GM12878 (cell line): Measurements from ENCODE around the gene PEX16. TPM values are rescaled to one million over a fixed set of nuclear protein-coding genes. Genes with fewer than 3 reads are reported as not detected.

Source experiments
- ATAC-seq: fragments of 200-7000 bp; cut with Tn5 transposase; 3 replicates; pipeline ENCODE4 v1.9.1; 2020; ENCODE audit warnings: mild to moderate bottlenecking, moderate library complexity
- BruUV-seq: library from RNA; stranded (reverse); fragments of 400-500 nt; replicated peaks from 2 replicates; lab custom pipeline; 2021; lab: Mats Ljungman, UMichigan
- CTCF ChIA-PET: fragments of 300-600 bp; sonication (Branson Sonifier 250); formaldehyde crosslinking; extraction: SDS; loops from one replicate; lab custom pipeline; 2021; ENCODE audit warnings: inconsistent platforms; lab: Yijun Ruan, JAX
- POLR2A ChIA-PET: fragments of 350-600 bp; formaldehyde crosslinking; extraction: SDS; loops from one replicate; lab custom pipeline; 2021; ENCODE audit warnings: inconsistent platforms; lab: Charles Lee
- RAD21 ChIA-PET: fragments of 300-600 bp; sonication (Branson Sonifier 250); formaldehyde crosslinking; loops from one replicate; lab custom pipeline; 2023; ENCODE audit warnings: antibody characterized with exemption; ENCODE audit not compliant: unreplicated experiment; lab: Charles Lee
- SMC1A ChIA-PET: fragments of 300-600 bp; sonication (Branson Sonifier 250); formaldehyde crosslinking; loops from one replicate; lab custom pipeline; 2023; ENCODE audit not compliant: unreplicated experiment, uncharacterized antibody; lab: Charles Lee
- DNase-seq: peaks from one replicate; pipeline ENCODE4 v3.0.0-alpha.2; 2011; ENCODE audit warnings: low read depth, low spot score
- FAIRE-seq: peaks from 3 replicates; lab custom pipeline; 2011; peaks lifted over from hg19 to GRCh38; lab: Jason Lieb, UNC
- H2AFZ ChIP-seq: 2 replicates; pipeline ENCODE4 v1.6.0; 2011; ENCODE audit warnings: low read depth, low read length, control low read depth; ENCODE audit not compliant: control insufficient read depth
- H3K27ac ChIP-seq: 2 replicates; pipeline ENCODE4 v1.5.1; 2011; ENCODE audit warnings: control low read depth; ENCODE audit not compliant: control insufficient read depth, insufficient read depth
- H3K27me3 ChIP-seq, 2 experiments: replicated peaks in 1 of 2; 2 replicates each; pipeline versions ENCODE4 v1.6.0 to v1.6.1; 2011; ENCODE audit warnings: low read length in 1 of 2; ENCODE audit not compliant: control insufficient read depth in 2 of 2, insufficient read depth in 2 of 2
- H3K36me3 ChIP-seq, 2 experiments: 2 replicates each; pipeline ENCODE4 v1.5.1; 2011; ENCODE audit warnings: low read length in 1 of 2; ENCODE audit not compliant: control insufficient read depth in 2 of 2, insufficient read depth in 2 of 2
- H3K4me1 ChIP-seq: 2 replicates; pipeline ENCODE4 v1.6.1; 2011; ENCODE audit warnings: mild to moderate bottlenecking, low read length, moderate library complexity, mixed read lengths; ENCODE audit not compliant: control insufficient read depth, insufficient read depth
- H3K4me2 ChIP-seq: 2 replicates; pipeline ENCODE4 v1.6.0; 2011; ENCODE audit warnings: control low read depth; ENCODE audit not compliant: control insufficient read depth, insufficient read depth
- H3K4me3 ChIP-seq: fragments of 200-600 bp; sonication (generic); 2 replicates; pipeline ENCODE4 v1.5.1; 2016
- H3K79me2 ChIP-seq: 2 replicates; pipeline ENCODE4 v1.6.0; 2011; ENCODE audit warnings: low read length; ENCODE audit not compliant: control insufficient read depth, insufficient read depth
- H3K9ac ChIP-seq: 2 replicates; pipeline ENCODE4 v1.8.0; 2011; ENCODE audit warnings: low read length, control low read depth, mixed read lengths; ENCODE audit not compliant: control insufficient read depth, insufficient read depth
- H3K9me3 ChIP-seq: replicated peaks from 3 replicates; pipeline ENCODE4 v1.5.1; 2011; ENCODE audit warnings: mild to moderate bottlenecking, low read length; ENCODE audit not compliant: control insufficient read depth, insufficient read depth
- H4K20me1 ChIP-seq: 2 replicates; pipeline ENCODE4 v1.6.0; 2011; ENCODE audit not compliant: control insufficient read depth, insufficient read depth
- BHLHE40 ChIP-seq, 2 experiments: fragments of 450-650 bp in 1 of 2; IDR thresholded peaks; 2 replicates each; pipeline ENCODE4 v1.6.1; 2011 to 2017; ENCODE audit warnings: low read depth in 2 of 2, borderline replicate concordance in 1 of 2, improper control_type of control experiment in 1 of 2, low read length in 1 of 2, mild to moderate bottlenecking in 1 of 2
- DPF2 ChIP-seq: fragments of 450-650 bp; IDR thresholded peaks from 2 replicates; pipeline ENCODE4 v1.6.1; 2017; ENCODE audit warnings: mild to moderate bottlenecking
- E2F4 ChIP-seq: IDR thresholded peaks from 2 replicates; pipeline ENCODE4 v1.6.1; 2012; ENCODE audit warnings: low read depth, low read length, improper control_type of control experiment
- IKZF2 ChIP-seq, 2 experiments: fragments of 450-650 bp; IDR thresholded peaks; 2 replicates each; pipeline ENCODE4 v1.6.1; 2017; ENCODE audit warnings: mild to moderate bottlenecking in 2 of 2, moderate library complexity in 2 of 2
- MTA3 ChIP-seq: IDR thresholded peaks from 2 replicates; pipeline ENCODE4 v1.6.1; 2012; ENCODE audit warnings: low read length, inconsistent platforms, borderline replicate concordance
- RAD21 ChIP-seq: IDR thresholded peaks from 2 replicates; pipeline ENCODE4 v1.6.1; 2011; ENCODE audit warnings: mild to moderate bottlenecking, low read depth, low read length, moderate library complexity; ENCODE audit not compliant: insufficient read depth
- RBBP5 ChIP-seq: fragments of 200-600 bp; sonication (generic); conservative IDR thresholded peaks from 2 replicates; pipeline ENCODE4 v1.6.1; 2016
- SKIL ChIP-seq: fragments of 450-650 bp; IDR thresholded peaks from 2 replicates; pipeline ENCODE4 v1.6.1; 2017; ENCODE audit warnings: mild to moderate bottlenecking, low read depth, inconsistent platforms; ENCODE audit not compliant: poor library complexity, severe bottlenecking
- WGBS: methylation state at CpG from one replicate; pipeline ENCODE4 v1.1.6; 2016; ENCODE audit warnings: low lambda C conversion rate; ENCODE audit not compliant: insufficient replicate concordance, insufficient coverage; ENCODE audit errors: missing lambda C conversion rate; 5-methylcytosine and 5-hydroxymethylcytosine counted together
- in situ Hi-C: fragments of 300-500 bp; cut with MboI; formaldehyde crosslinking; loops from 9 replicates; pipeline ENCODE4 v1.14.3; 2018; ENCODE audit warnings: mixed read lengths
- intact Hi-C: fragments of 100-400 bp; cut with micrococcal nuclease; formaldehyde crosslinking; loops from one replicate; pipeline ENCODE4 v1.14.2; 2022; ENCODE audit not compliant: unreplicated experiment
- polyA plus RNA-seq, 11 experiments: library from polyadenylated mRNA; depleted of rRNA in 4 of 11; unstranded in 6 of 11; stranded (reverse) in 5 of 11; fragments of >200 nt; fragmentation: Nextera tagmentation in 4 of 11; fragmentation: Illumina TruSeq in 1 of 11; extraction: Ambion mirVana in 4 of 11; extraction: Trizol in 1 of 11; gene quantifications; 1 replicate in 1 of 11; 2 replicates in 10 of 11; pipeline versions ENCODE4 v1.2.1 to v1.2.3, GENCODE V29; 2011 to 2016; ENCODE audit warnings: inconsistent platforms in 2 of 11, missing spikeins in 2 of 11, low read depth in 1 of 11
- total RNA-seq, 4 experiments: library from RNA; depleted of rRNA in 3 of 4; stranded (reverse); fragments of >200 nt in 3 of 4; fragmentation: Illumina TruSeq in 1 of 4; extraction: Trizol in 1 of 4; gene quantifications; 2 replicates each; pipeline versions ENCODE4 v1.2.1 to v1.2.3, GENCODE V29; 2013 to 2021

The PEX16 gene
- total and polyA plus RNA-seq, 10 of the 15 experiments (the other 5 are each of a cell fraction or from before 2014, with no cell fraction given) = 1.4 to 53.5 (median 27.6) TPM

- H3K36me3 ChIP-seq = peaks cover 12 to 15% of the 10 kb centered on the region in 2 experiments
- H3K27me3 ChIP-seq = peaks cover 2 to 3% of the 10 kb centered on the region in 2 experiments; a peak in 3 of 4 replicates
- DNase-seq (no peak), FAIRE-seq (peak; percentile 61), ATAC-seq (peak; percentile 4)
- in situ Hi-C loops (no loop called here), intact Hi-C loops (loop anchor here (2.0 kb wide), 1 partner anchor 70 kb away; the partner anchor contains the start of gene CRY2)
- no peaks in the 10 kb centered on the region for H4K20me1 ChIP-seq
- BruUV-seq = TSS peak; percentile 66
- 6% methylated on average over 16 of the region's 16 CpGs for WGBS
- peak overlapping the region; percentile 98 for H2AFZ ChIP-seq
- H3K27ac ChIP-seq = peak overlapping the region; percentile 92
- TF ChIP-seq RBBP5 (no peak), E2F4 (0 out of 2 replicates have a peak, but pooled peaks have one; percentile 20), IKZF2 (IDR thresholded peaks at IDR 0.05) (0 out of 4 replicates have a peak, but pooled peaks of 1 of the 2 experiments have one; percentile 8), DPF2 (0 out of 2 replicates have a peak, but pooled peaks have one; percentile 37), MTA3 (no peak)
- ChIA-PET SMC1A (interaction anchor here (0.7 to 2.8 kb wide), 5 partner anchors 13 to 48 kb away, joined by 3 to 31 read pairs (median 5); no protein-coding TSS in a partner anchor), RAD21 (interaction anchor here (1.0 to 2.8 kb wide), 5 partner anchors 13 to 146 kb away, joined by 3 to 29 read pairs (median 8); partner anchors contain the start of genes CRY2 and SLC35C1), POLR2A (interaction anchor here (0.8 to 2.6 kb wide), 7 partner anchors 10 to 70 kb away, joined by 3 to 27 read pairs (median 6); partner anchors contain the start of gene CRY2), CTCF (interaction anchor here (1.0 to 2.4 kb wide), 4 partner anchors 13 to 146 kb away, joined by 3 to 12 read pairs (median 8); no protein-coding TSS in a partner anchor)
- peaks cover 18% of the 10 kb centered on the region for H3K4me1 ChIP-seq
- H3K4me2 ChIP-seq = peak overlapping the region; percentile 84
- H3K9me3 ChIP-seq = no peaks in the 10 kb centered on the region
- H3K9ac ChIP-seq = peak overlapping the region; percentile 99
- peaks cover 16% of the 10 kb centered on the region for H3K79me2 ChIP-seq
- H3K4me3 ChIP-seq = peak overlapping the region; percentile 99
Measured at GRCh38 chr11:45917286-45917622, 423 bp downstream of the PEX16 start.

DNA sequence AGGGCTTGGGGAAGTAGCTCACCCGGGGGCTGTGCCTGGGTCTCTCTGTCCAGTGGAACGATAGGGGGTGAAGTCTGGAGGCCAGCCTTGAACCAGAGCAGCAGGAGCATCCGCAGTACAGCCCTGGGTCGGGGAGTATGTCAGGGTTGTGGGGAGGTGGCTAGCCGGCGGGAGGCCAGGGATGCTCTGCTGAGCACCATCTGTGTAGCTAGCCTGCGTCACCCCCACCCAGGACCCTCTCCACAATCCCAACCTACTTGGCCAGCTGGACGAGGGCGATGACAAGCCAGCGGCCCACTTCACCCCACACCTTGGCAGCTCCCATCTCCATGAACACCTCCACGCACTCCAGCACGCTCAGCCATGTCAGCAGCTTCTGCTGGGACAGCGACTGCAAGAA is 2.2 kb downstream of the PEX16 start:
- H3K4me3 ChIP-seq = no peak overlapping the region
- H3K9me3 ChIP-seq = no peaks in the 10 kb centered on the region
- intact Hi-C loops = no loop called here
- no TSS peak for BruUV-seq
- no peak for DNase-seq
- ChIA-PET CTCF (no interaction called here), RAD21 (no interaction called here), SMC1A (no interaction called here)
- WGBS = 84% methylated on average over 13 of the region's 13 CpGs
- H3K27me3 ChIP-seq = no peaks in the 10 kb centered on the region
- H3K4me2 ChIP-seq = no peak overlapping the region
- H3K79me2 ChIP-seq = peaks cover 16% of the 10 kb centered on the region
- H2AFZ ChIP-seq = no peak overlapping the region
- H3K4me1 ChIP-seq = peaks cover 18% of the 10 kb centered on the region
- TF ChIP-seq SKIL = no peak
- no peak for TF ChIP-seq RAD21
- no peak for TF ChIP-seq BHLHE40 (IDR thresholded peaks at IDR 0.05; ENCODE audit: borderline replicate concordance in 1 of 2, low read depth in 2 of 2, low read length in 1 of 2)
- TF ChIP-seq, all 136 proteins: peak for 0
- H4K20me1 ChIP-seq = no peaks in the 10 kb centered on the region
- no peak overlapping the region for H3K9ac ChIP-seq
- no peak for ATAC-seq
- no peak for FAIRE-seq
- POLR2A ChIA-PET = interaction anchor here (0.8 kb wide), 1 partner anchor 11 kb away, joined by 3 read pairs; no protein-coding TSS in a partner anchor
- peaks cover 13 to 15% of the 10 kb centered on the region in 2 experiments for H3K36me3 ChIP-seq
- no peak overlapping the region for H3K27ac ChIP-seq
- in situ Hi-C loops = no loop called here
